ENCODE measurements around the gene GDF9. TPM values are rescaled to one million over a fixed set of nuclear protein-coding genes. Genes with fewer than 3 reads are reported as not detected.

Gene GDF9
- total and polyA plus RNA-seq, 7 experiments from 2014 or later = 0.43 to 2.0 (median 1.4) TPM

- Mint-ChIP-seq H3K27me3 (peaks cover 41 to 63% (median 42%) of the 10 kb centered on the region in 5 donors), H3K9me3 (peaks cover 0 to 3% (median 0%) of the 10 kb centered on the region in 11 donors), H3K36me3 (peaks cover 0 to 4% (median 0%) of the 10 kb centered on the region in 5 donors), H3K27ac (no peak overlapping the region), H3K4me1 (peaks cover 10 to 14% (median 11%) of the 10 kb centered on the region in 7 donors), H3K4me3 (peak overlapping the region in 3 of 10 donors; percentile 41 to 83 (median 61))
- H3K27ac ChIP-seq (ENCODE audit: low read depth, low read length) = no peak overlapping the region
- ATAC-seq = peak; percentile 63
- intact Hi-C loops (cut with micrococcal nuclease) = loop anchor here (1.0 to 10.0 kb wide), 3 partner anchors 16 to 539 kb away; partner anchors contain the start of genes SEPTIN8 (in 1 of the 2) and SHROOM1 (in 1 of the 2)
- H3K4me3 ChIP-seq (ENCODE audit: low read length) = no peak overlapping the region
- ChIA-PET POLR2A (interaction anchor here (1.0 to 1.4 kb wide), 3 partner anchors 11 to 257 kb away, joined by 3 to 6 read pairs (median 3); partner anchors contain the start of gene RAD50), CTCF (interaction anchor here (0.8 kb wide), 1 partner anchor 110 kb away, joined by 4 read pairs; no protein-coding TSS in a partner anchor)
- H3K4me1 ChIP-seq (ENCODE audit: control insufficient read depth in 2 of 2, insufficient read depth in 2 of 2, low read length in 2 of 2) = no peaks in the 10 kb centered on the region
- H3K36me3 ChIP-seq (ENCODE audit: control insufficient read depth in 2 of 3, insufficient read depth in 3 of 3, low read length in 3 of 3) = no peaks in the 10 kb centered on the region
- no peaks in the 10 kb centered on the region for H3K9me3 ChIP-seq (ENCODE audit: control insufficient read depth in 2 of 3, low read length in 3 of 3)
- peaks cover 4 to 12% of the 10 kb centered on the region in 2 donors for H3K27me3 ChIP-seq (ENCODE audit: control insufficient read depth in 2 of 2, insufficient read depth in 2 of 2, low read length in 2 of 2)
- peak in 5 of 9 donors; percentile 28 to 49 (median 43) for DNase-seq
Measured at GRCh38 chr5:132813599-132814502, 52.4 kb downstream of the GDF9 start.

GRCh38 chr5:132812781-132813598, 53.3 kb downstream of the GDF9 start, which contains the start of gene SOWAHA:
Gene SOWAHA (plus strand): TSS chr5:132813302. CDS start chr5:132813622, 320 bp downstream.
- peak within 1 kb of the TSS; percentile 57 to 89 (median 83) for H3K4me3 Mint-ChIP-seq
- H3K9me3 Mint-ChIP-seq = peaks cover 0 to 3% (median 0%) of the 10 kb centered on the region in 11 donors
- H3K4me1 Mint-ChIP-seq = peaks cover 10 to 14% (median 11%) of the 10 kb centered on the region in 7 donors
- Histone ChIP-seq H3K27ac (ENCODE audit: low read depth, low read length) (no peak within 1 kb of the TSS), H3K4me1 (ENCODE audit: control insufficient read depth in 2 of 2, insufficient read depth in 2 of 2, low read length in 2 of 2) (no peaks in the 10 kb centered on the region), H3K9me3 (ENCODE audit: control insufficient read depth in 2 of 3, low read length in 3 of 3) (no peaks in the 10 kb centered on the region), H3K4me3 (ENCODE audit: low read length) (peak within 1 kb of the TSS; percentile 29), H3K27me3 (ENCODE audit: control insufficient read depth in 2 of 2, insufficient read depth in 2 of 2, low read length in 2 of 2) (peaks cover 4 to 12% of the 10 kb centered on the region in 2 donors), H3K36me3 (ENCODE audit: control insufficient read depth in 2 of 3, insufficient read depth in 3 of 3, low read length in 3 of 3) (no peaks in the 10 kb centered on the region)
- ATAC-seq = peak; percentile 31
- H3K36me3 Mint-ChIP-seq = peaks cover 0 to 4% (median 0%) of the 10 kb centered on the region in 5 donors
- H3K27me3 Mint-ChIP-seq = peaks cover 45 to 63% (median 46%) of the 10 kb centered on the region in 5 donors
- ChIA-PET CTCF (interaction anchor here (0.8 kb wide), 1 partner anchor 111 kb away, joined by 4 read pairs; no protein-coding TSS in a partner anchor), POLR2A (interaction anchor here (1.0 to 1.4 kb wide), 2 partner anchors 11 to 16 kb away, joined by 3 to 6 read pairs; no protein-coding TSS in a partner anchor)
- no peak for DNase-seq
- H3K27ac Mint-ChIP-seq = peak within 1 kb of the TSS in 3 of 9 donors; percentile 13 to 48 (median 45)
- intact Hi-C loops (cut with micrococcal nuclease) = loop anchor here (1.0 to 10.0 kb wide), 3 partner anchors 17 to 538 kb away; partner anchors contain the start of genes SEPTIN8 (in 1 of the 2) and SHROOM1 (in 1 of the 2)

GRCh38 chr5:132812123-132812765, 54.0 kb downstream of the GDF9 start:
- Mint-ChIP-seq H3K27ac (peak overlapping the region in 1 of 9 donors; percentile 13), H3K4me1 (peaks cover 10 to 14% (median 11%) of the 10 kb centered on the region in 7 donors), H3K9me3 (peaks cover 0 to 3% (median 0%) of the 10 kb centered on the region in 11 donors), H3K36me3 (peaks cover 0 to 4% (median 0%) of the 10 kb centered on the region in 5 donors), H3K27me3 (peaks cover 50 to 66% (median 51%) of the 10 kb centered on the region in 5 donors), H3K4me3 (peak overlapping the region in 9 of 10 donors; percentile 57 to 89 (median 83))
- H3K9me3 ChIP-seq (ENCODE audit: control insufficient read depth in 2 of 3, low read length in 3 of 3) = no peaks in the 10 kb centered on the region
- ChIA-PET CTCF (no interaction called here), POLR2A (interaction anchor here (0.5 kb wide), 1 partner anchor 10 kb away, joined by 3 read pairs; no protein-coding TSS in a partner anchor)
- intact Hi-C loops (cut with micrococcal nuclease) = loop anchor here (5.0 to 10.0 kb wide), 2 partner anchors 35 to 537 kb away; partner anchors contain the start of gene SEPTIN8 (in 1 of the 2)
- no peak overlapping the region for H3K4me3 ChIP-seq (ENCODE audit: low read length)
- H3K27ac ChIP-seq (ENCODE audit: low read depth, low read length) = no peak overlapping the region
- DNase-seq = no peak
- H3K4me1 ChIP-seq (ENCODE audit: control insufficient read depth in 2 of 2, insufficient read depth in 2 of 2, low read length in 2 of 2) = no peaks in the 10 kb centered on the region
- peaks cover 4 to 12% of the 10 kb centered on the region in 2 donors for H3K27me3 ChIP-seq (ENCODE audit: control insufficient read depth in 2 of 2, insufficient read depth in 2 of 2, low read length in 2 of 2)
- no peaks in the 10 kb centered on the region for H3K36me3 ChIP-seq (ENCODE audit: control insufficient read depth in 2 of 3, insufficient read depth in 3 of 3, low read length in 3 of 3)
- no peak for ATAC-seq

Other genes starting within 250 kb of the GDF9 start
- 10 to 100 TPM in 1 of 5 experiments, under 1 TPM in 2, not detected in 2; 0.50 to 71.3 (median 0.51) TPM for gene IL13, start 208.3 kb downstream of the GDF9 start, total RNA-seq
- not detected for gene IL13, start 208.3 kb downstream of the GDF9 start, polyA plus RNA-seq
- gene IL4, start 192.5 kb downstream of the GDF9 start, total RNA-seq = 1 to 10 TPM in 3 of 5 experiments, not detected in 2; 1.1 to 6.0 (median 4.5) TPM
- not detected for gene IL4, start 192.5 kb downstream of the GDF9 start, polyA plus RNA-seq
- 10 to 100 TPM; 10.5 to 30.0 (median 18.7) TPM for gene KIF3A, start 128.9 kb downstream of the GDF9 start, total RNA-seq
- gene KIF3A, start 128.9 kb downstream of the GDF9 start, polyA plus RNA-seq = 10 to 100 TPM in 1 of 2 donors, 1 to 10 TPM in 1; 7.5 to 11.4 TPM
- gene CCNI2, start 119.0 kb downstream of the GDF9 start, total RNA-seq = 10 to 100 TPM in 2 of 5 experiments, 1 to 10 TPM in 3; 3.5 to 44.9 (median 8.4) TPM
- 1 to 10 TPM; 2.4 to 5.0 TPM for gene CCNI2, start 119.0 kb downstream of the GDF9 start, polyA plus RNA-seq
- gene SEPTIN8, start 89.2 kb downstream of the GDF9 start, total RNA-seq = 10 to 100 TPM in 1 of 5 experiments, 1 to 10 TPM in 4; 2.7 to 42.1 (median 5.2) TPM
- under 1 TPM; 0.64 to 0.84 TPM for gene SEPTIN8, start 89.2 kb downstream of the GDF9 start, polyA plus RNA-seq
- gene SOWAHA, start 53.2 kb downstream of the GDF9 start, total RNA-seq = under 1 TPM in 1 of 5 experiments, not detected in 4; 0.15 TPM
- not detected for gene SOWAHA, start 53.2 kb downstream of the GDF9 start, polyA plus RNA-seq
- 1 to 10 TPM in 3 of 5 experiments, under 1 TPM in 1, not detected in 1; 0.11 to 8.9 (median 3.7) TPM for gene SHROOM1, start 35.8 kb downstream of the GDF9 start, total RNA-seq
- not detected for gene SHROOM1, start 35.8 kb downstream of the GDF9 start, polyA plus RNA-seq
- gene UQCRQ, start 173 bp upstream of the GDF9 start, total RNA-seq = 100 to 1,000 TPM; 101 to 338 (median 110) TPM
- gene UQCRQ, start 173 bp upstream of the GDF9 start, polyA plus RNA-seq = 100 to 1,000 TPM; 556 to 584 TPM
- gene LEAP2, start 7.2 kb upstream of the GDF9 start, total RNA-seq = 1 to 10 TPM in 4 of 5 experiments, under 1 TPM in 1; 0.91 to 9.9 (median 4.5) TPM
- 1 to 10 TPM in 1 of 2 donors, under 1 TPM in 1; 0.70 to 2.0 TPM for gene LEAP2, start 7.2 kb upstream of the GDF9 start, polyA plus RNA-seq
- 10 to 100 TPM; 39.7 to 82.3 (median 69.0) TPM for gene AFF4, start 97.2 kb upstream of the GDF9 start, total RNA-seq
- 10 to 100 TPM; 25.3 to 30.6 TPM for gene AFF4, start 97.2 kb upstream of the GDF9 start, polyA plus RNA-seq
- 10 to 100 TPM; 16.0 to 32.9 (median 18.2) TPM for gene ZCCHC10, start 160.1 kb upstream of the GDF9 start, total RNA-seq
- 10 to 100 TPM; 34.5 to 47.5 TPM for gene ZCCHC10, start 160.1 kb upstream of the GDF9 start, polyA plus RNA-seq
- 100 to 1,000 TPM in 1 of 5 experiments, 10 to 100 TPM in 4; 42.1 to 103 (median 50.0) TPM for gene HSPA4, start 185.5 kb upstream of the GDF9 start, total RNA-seq
- 10 to 100 TPM; 37.7 to 38.5 TPM for gene HSPA4, start 185.5 kb upstream of the GDF9 start, polyA plus RNA-seq